ENCODE results near the gene AFG1L.
"Not testable (repeated sequence)": the region's sequence is repeated elsewhere in the genome, so short reads cannot be mapped to it uniquely, and the experiment has no call there.

AFG1L gene

DNA sequence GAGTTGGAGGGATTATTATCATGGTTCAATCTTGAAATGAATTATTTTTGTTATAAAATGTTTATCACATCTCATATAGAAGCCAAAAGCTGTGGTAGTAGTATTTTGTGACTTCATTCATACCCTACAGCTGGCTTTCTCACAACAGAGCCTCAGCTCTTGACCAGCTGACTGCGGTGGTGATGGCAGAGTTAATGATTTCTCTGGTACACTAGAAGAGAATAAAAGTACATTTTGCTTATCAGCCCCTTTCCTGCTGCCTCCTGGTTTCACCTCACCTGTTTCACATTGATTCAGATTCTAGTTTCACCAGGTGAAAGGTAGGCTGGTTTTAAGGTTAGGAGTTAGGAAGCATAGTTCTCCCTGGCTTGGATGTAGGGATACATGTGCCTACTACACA is 55.7 kb downstream of the AFG1L start:
- no peak for DNase-seq (ENCODE audit: low read depth, low spot score)

DNA sequence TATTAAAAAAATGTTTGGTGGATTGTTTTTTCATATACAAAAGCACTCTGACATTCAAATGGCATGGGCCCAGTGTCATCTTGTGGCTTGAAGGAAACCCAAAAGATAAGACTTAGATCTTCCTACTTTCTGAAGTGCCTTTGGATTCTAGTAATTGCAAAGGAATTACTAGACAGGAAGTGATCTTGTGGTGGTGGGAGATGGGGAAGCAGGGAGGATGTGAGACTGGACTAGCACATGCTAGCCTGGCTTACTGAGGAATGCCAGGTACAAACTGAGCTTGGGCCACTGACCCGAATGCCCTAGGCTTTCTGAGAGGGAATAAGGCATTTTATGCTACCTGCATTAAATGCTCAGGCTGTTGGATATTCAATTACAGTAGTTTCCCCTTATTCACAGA is 59.0 kb downstream of the AFG1L start:
- no peak for DNase-seq (ENCODE audit: low read depth, low spot score)

DNA sequence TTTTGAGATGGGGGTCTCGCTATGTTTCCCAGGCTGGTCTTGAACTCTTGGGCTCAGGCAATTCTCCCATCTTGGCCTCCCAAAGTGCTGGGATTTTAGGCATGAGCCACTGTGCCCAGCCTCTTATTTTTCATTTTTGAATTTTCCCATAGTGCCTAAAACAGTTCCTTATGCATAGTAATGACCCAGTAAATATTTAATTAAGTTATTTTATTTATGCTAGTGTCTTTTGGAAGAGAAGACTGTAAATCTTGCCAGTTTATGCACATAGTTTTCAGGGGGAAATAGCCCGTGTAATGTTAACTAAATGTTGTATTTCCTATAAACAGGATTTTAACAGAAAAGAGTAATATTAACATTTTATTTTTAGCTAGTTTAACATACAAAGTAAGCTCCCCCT is 60.3 kb downstream of the AFG1L start:
- no peak for DNase-seq (ENCODE audit: low read depth, low spot score)

DNA sequence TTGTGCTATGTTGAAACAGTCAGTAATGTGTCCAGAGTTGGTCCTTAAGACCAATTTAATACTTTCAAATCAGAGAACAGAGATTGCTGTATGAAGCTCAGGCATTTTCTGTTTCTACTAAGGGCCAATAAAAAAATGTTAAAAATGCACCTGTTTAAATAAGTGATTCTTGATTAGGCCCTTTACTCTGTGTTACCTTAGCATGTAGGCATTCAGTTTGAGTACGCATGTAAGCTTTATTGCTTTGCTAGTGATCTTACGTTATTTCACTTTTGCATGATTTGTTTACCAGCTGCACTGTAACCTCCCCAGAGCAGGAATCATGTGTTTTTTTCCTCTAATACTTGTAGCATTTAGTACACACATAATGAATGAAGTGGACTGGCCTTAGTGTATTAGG is 61.0 kb downstream of the AFG1L start:
- DNase-seq (ENCODE audit: low read depth, low spot score): no peak

DNA sequence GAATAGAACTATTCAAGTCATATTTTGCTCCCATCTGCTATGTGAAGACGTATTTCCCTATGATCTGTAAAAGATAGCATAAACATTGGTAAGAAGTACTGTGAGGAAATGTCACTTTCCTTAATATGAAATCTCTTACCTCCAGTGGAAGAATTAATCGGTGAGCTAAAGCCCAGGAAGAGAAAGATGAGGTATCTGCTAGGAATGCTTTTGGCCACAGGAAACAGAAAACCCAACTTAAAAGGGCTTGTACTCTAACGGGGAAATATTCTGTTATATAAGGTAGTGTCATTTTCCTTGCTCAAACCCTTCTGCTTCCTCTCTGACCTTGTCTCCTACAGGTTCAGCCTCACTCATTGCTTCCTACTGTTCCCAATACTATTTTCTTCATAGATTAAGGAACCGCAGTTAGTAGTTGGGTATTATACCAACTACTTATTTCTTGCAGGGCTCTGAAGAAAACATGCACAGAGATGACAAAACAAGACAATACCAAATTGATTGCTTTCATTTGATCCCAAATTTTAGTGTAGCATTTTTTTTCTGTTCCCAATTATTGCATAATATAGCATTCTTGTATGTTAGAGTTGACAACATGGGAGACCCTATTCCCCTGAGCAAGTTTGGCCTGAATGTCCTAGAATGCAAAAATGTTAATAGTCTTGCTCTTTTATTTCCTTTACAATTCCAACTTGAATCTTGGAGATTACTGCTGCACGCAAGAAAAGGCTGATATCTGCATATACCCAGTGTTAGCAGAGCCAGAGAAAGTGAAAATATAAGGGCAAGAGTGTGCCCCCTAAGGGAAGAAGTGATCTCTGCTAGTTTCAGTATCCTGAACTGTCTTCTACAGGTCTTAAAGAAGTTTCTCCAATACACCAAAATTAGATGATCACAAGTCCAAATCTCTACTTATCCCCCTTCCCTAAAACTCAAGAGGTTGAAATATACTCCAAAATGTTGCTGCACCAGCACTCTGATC is 65.3 kb downstream of the AFG1L start:
- DNase-seq (ENCODE audit: low read depth, low spot score): no peak

DNA sequence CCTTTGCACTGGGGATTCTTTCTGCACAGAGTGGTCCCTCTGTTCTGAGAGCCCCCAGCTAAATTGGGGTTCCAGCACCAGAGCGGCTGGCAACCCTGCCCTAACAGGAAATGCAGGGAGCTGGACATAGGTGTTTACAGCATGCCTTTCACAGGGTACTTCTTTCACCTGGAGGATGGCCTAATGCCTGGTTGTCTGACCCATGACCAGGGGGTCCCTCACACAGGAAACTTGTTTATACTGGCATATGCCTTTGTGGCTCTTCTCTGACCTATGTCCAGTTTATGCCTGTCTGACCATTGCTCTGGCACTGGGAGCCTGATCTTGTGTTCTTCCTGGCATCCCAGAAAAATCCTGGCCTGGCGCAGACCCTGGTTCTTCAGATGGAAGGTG is 66.1 kb downstream of the AFG1L start:
- no peak for DNase-seq (ENCODE audit: low read depth, low spot score)

DNA sequence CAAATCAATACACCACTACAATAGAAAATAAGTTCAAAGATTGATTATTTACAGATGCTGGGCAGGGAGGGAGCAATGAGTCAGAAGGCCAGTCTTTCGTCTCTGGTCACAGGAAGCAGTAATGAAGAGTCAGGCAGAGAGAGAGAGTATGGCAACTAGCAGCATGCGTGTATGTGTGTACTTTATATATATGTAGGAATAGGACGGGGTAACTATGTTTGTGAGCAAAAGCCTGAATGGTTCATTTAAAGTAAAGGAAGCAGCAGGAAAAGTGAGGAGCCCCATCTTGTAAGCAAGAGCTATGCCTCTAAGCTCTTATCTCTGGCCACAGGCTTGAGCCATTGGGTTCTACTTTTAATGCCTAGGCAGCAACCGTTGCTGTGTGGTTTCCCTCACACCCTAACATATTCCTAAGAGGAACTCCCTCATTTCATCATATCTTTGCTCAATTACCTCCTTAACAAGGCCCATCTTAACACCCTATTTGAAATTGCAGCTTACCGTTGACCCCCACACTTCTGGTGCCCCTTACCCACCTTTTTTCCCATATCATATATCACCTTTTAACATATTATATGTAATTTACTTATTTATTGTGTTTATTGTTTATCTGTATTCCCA is 66.6 kb downstream of the AFG1L start:
- DNase-seq (ENCODE audit: low read depth, low spot score): no peak

DNA sequence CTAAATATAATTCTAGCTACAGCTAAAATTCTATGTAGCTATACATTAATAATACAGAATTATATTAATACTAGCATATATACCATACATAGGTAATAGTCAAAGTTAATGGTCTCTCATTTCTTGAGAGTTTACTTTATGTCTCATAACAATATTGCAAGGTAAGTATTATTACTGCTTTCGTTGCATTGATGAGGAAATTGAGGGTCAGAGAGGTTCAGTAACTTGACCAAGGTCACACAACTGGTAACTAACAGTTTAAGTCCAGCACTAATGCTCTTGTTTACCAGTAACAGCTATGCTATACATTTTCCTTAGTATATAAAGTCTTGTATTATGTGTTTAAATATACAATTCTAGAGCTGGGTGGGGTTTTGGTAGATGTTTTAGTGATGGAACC is 67.6 kb downstream of the AFG1L start:
- no peak for DNase-seq (ENCODE audit: low read depth, low spot score)

DNA sequence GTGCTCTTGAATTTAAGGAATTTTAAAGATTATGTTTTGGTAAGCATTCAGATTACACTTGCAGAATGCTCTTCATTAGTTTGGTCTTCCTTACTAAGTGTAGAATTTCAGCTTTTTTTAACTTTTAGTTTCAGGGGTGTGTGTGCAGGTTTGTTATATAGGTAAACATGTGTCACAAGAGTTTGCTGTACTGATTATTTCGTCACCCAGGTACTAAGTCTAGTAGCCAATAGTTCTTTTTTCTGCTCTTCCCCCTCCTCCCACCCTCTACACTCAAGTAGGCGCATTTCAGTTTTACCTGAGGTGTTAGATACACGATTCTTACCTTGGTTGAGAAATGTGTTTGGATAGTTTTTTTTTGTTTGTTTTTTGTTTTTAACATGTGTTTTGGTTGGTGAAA is 68.3 kb downstream of the AFG1L start:
- no peak for DNase-seq (ENCODE audit: low read depth, low spot score)

DNA sequence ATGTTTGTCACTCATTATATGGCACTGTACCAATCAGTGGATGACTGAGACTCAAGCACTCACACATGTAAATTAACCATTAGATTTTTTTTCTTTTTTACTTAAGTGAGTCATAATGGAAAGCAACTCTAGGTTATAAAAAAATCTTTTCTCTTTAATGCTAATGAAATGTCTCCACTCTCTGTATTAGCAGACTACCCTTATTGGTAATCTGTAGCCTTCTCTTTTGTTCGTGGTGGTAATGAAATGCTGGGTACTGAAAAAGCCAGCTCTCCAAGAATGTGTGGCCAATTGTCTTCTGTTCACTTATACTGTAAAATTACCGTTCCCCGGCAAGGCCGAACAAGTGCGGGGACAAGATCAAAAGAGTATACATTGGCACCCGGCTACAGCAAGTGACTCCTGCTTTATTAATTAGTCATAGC is 69.0 kb downstream of the AFG1L start:
- no peak for DNase-seq (ENCODE audit: low read depth, low spot score)

DNA sequence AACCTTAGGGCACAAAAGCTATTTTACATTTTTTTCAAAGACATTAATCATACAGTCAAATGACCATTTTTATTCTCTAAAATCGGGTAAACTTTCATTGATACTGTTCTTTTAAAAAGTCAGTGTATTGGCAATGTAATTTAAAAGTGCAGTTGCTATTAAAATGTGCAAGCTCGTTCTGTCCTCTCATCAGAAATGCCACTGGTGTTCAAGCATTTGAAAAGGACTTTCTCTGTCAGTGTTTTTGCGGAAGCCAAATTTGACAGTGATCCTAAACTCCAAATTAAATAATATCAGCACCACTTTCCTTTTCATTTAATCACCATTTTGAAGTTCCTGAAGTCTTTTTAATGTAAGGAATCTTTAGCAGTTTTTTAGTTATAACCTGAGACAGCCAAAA is 69.6 kb downstream of the AFG1L start:
- no peak for DNase-seq (ENCODE audit: low read depth, low spot score)

DNA sequence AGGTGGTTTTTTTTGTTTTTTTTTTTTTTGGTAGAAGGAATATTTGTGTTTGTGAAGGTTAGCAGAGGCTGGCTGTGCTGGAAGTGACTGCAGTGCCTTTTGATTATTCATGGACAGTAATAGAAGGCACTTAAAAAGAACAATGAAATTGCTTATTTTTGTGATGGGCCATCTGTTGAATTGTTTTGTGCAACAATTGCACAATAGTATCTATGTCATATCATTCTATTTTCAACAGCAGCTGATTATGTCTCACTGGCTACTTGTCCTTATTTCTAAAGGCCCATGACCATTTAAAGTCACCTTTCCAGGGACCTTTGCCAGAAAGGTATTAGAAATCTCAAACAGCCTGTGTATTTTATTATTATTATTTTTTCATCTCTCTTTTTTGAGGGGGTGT is 70.6 kb downstream of the AFG1L start:
- DNase-seq (ENCODE audit: low read depth, low spot score): no peak

DNA sequence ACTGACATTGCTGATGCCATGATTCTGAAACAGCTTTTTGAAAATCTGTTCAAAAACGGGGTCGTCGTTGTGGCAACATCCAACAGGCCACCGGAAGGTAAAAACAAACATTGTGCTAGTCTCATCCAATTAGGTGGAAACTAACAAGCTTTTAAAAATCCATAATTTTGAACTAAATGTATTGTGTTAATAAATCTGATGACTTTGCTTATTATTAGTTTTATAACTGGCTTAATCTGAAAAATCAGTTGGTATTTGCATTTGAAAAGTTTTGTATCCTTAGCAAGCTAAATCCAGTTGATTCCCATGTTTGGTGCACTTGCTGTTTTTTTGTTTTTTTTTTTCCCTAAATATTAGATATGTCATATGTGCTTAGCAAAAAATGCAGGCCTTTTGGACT is 71.4 kb downstream of the AFG1L start:
- no peak for DNase-seq (ENCODE audit: low read depth, low spot score)

DNA sequence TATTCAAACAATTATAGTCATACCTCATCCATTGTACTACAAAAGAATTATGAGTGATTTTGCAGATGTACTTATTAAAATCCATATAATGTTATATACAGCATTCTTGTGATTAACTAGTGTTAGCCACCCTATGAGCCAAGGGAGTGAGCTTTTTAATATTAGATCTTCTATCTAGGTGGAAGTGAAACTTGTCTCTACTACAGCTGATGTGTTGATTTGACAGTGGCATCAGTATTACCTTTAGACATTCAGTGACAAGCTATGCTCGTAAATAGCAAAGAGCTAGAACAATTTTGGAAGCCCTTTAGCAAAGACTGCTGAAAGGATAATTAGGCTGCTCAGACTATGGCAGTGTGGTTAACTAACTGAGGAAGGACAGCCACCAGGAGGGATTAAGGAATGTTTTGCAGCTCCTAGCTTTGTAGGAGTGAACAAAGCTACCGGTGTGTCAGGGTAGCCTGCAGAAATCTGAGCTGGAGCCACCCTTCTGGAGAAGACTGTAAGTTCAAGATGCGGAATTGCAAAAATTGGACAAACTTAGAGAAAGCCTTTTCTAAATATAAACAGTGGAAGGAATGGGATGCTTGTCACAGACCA is 73.7 kb downstream of the AFG1L start:
- no peak for DNase-seq (ENCODE audit: low read depth, low spot score)

DNA sequence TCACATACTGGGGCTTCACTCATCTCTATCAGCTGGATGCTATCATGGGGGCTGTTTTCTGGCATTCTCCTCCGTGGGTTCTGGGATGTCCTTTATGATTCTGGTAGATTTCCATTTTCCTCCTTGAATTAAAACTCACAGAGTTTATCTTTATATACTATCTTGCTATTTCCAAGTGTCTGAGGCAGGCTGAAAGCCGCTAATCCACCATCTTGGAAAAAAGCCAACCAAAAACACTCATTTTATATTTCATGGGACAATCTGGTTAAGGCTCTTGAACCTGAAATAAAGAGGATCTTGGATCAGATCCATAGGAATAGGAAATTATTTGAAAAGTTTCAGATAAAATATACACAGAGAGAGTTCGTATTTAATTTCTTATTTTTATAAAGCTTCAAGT is 86.0 kb downstream of the AFG1L start:
- no peak for DNase-seq (ENCODE audit: low read depth, low spot score)

DNA sequence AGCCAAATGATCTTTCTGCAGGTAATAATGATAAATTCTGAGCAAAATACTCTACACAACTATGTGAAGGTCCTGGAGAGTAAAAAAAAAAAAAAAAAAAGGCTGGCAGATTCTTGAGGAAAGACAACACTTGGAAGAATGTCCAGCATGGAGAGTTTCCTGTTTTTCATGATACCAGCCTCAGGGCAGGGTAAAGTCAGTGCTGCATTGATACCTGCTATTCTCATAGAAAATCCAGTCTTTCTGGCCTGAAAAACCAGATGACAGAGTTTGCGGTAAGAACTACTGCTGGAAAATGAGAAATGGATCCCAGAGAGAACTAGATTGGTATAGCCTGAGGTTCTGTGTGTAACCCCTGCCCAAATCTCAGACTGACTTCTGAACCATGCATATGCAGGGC is 89.1 kb downstream of the AFG1L start:
- no peak for DNase-seq (ENCODE audit: low read depth, low spot score)

DNA sequence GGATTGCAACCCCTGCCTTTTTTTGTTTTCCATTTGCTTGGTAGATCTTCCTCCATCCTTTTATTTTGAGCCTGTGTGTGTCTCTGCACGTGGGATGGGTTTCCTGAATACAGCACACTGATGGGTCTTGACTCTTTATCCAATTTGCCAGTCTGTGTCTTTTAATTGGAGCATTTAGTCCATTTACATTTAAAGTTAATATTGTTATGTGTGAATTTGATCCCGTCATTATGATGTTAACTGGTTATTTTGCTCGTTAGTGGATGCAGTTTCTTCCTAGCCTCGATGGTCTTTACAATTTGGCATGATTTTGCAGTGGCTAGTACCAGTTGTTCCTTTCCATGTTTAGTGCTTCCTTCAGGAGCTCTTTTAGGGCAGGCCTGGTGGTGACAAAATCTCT is 94.3 kb downstream of the AFG1L start:
- DNase-seq (ENCODE audit: low read depth, low spot score): not testable (repeated sequence)

DNA sequence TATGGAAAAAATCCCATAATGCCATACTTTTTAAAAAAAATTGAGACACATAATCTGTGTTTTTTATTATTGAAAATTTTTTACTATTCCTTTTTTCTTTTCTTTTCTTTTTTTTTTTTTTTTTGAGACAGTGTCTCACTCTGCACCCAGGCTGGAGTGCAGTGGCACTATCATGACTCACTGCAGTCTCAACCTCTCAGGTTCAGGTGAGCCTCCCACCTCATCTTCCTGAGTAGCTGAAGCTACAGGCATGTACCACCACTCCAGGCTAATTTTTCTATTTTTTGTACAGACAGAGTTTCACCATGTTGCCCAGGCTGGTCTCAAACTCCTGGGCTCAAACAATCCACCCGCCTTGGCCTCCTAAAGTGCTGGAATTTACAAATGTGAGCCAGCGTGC is 100.4 kb downstream of the AFG1L start:
- no peak for DNase-seq (ENCODE audit: low read depth, low spot score)

DNA sequence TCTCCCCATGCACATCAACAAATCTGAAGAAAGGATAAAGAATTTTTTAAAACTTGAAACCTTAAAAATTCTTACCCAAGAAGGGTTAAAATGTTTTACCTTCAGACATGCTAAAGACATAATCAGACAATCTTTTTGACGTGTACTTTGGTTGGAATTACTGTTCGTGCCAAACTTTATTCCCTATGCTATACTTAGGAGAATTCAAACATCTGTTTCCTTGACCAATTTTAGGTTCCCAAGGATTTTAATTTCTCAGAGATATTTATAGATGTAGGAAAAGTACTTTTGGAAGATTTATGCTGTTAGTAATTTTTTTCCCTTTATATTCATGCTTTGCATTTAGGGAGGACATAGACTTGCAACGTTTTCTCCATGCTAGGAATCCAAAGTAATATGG is 108.4 kb downstream of the AFG1L start:
- DNase-seq (ENCODE audit: low read depth, low spot score): no peak

DNA sequence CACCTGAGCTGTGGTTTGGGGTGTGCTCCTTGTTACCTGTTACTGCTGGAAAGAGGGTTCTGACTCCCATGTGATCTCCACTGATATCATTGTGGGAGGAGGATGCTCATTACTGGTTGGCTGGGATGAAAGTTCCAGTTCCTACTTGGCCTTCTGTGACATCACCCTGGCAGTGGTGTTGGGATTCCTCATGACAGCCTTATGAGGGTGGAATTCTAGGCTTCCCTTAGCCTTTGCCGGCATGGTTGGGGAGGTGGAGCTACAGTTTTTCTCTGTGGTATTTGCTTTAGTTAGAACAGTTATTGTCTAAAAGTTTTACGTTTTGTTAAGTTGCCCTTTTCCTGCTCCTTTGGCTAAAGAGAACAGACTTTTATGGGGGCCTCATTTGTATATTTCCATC is 112.1 kb downstream of the AFG1L start:
- DNase-seq (ENCODE audit: low read depth, low spot score): no peak

DNA sequence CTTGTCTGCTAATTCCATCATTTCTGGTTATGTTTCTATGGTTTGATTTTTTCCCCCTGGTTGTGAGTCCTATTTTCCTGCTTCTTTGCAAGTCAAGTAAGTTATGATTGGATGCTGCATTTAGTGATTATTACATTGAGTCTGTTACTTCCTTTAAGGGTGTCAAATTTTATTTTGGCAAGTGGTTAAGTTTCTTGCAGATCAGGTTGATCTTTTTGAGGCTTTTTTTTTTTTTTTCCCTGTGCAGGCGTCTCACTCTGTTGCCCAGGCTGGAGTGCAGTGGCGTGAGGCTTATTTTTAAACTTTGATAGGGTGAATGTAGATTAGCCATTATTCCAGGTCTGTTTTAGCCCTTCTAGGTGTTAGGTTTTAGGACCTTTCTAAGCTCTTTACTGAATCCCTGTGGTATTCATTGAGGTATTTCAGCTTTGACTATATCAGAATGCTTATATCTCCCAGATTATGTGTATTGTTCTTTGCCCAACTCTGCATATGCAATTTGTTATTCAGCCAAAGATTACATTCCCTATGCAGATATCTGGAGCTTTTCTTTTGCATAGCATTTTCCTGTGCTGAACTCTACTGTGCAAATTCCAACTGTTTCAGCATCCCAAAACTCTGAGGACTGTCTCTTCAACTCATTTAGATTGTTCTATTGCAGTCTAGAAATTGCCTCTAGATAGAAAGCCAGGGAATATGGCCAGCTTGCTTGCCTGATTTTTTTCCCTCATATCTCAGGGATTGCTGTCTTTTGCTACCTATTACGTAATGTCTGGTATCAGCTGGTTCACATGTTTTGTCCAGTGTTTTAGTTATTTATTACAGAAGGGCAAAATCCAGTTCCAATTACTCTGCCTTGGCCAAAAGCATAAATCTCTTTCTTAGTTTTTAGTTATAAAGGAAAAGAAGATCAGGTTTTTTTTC is 113.3 kb downstream of the AFG1L start:
- DNase-seq (ENCODE audit: low read depth, low spot score): no peak

DNA sequence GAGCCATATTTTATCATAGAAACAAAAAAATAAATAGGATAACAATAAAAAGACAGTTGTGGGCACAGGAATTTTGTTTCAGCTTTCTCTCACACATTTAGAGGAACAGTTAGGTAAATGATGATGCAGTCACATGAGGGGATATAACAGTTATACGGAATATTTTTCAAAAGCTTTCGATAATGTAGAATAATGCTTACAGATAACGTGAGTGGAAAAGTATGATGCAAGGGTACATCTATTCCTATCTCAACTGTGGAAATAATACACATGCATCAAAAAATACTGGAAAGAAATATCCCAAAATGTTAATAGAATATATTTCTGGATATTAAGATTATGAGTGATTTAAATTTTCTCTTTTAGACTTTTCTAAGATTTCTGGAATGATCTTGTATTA is 114.0 kb downstream of the AFG1L start:
- DNase-seq (ENCODE audit: low read depth, low spot score): no peak

All from activated naive CD8-positive, alpha-beta T cell treated with anti-CD3 and anti-CD28 coated beads, Interleukin-2, amount 50 U/mL, for 16 hours (primary cell).